Measurements from ENCODE around the gene SP110.
"Not testable (repeated sequence)": the region's sequence is repeated elsewhere in the genome, so short reads cannot be mapped to it uniquely, and the experiment has no call there.

Gene SP110

GRCh38 chr2:230124757-230125431 is 94.9 kb downstream of the SP110 start:
- no peak for DNase-seq (ENCODE audit: low spot score)

GRCh38 chr2:230124235-230124634 is 95.5 kb downstream of the SP110 start:
- DNase-seq (ENCODE audit: low spot score) = no peak

- DNase-seq (ENCODE audit: low spot score) = not testable (repeated sequence)
Observed at GRCh38 chr2:230120376-230120775, 99.4 kb downstream of the SP110 start.

- DNase-seq (ENCODE audit: low spot score) = not testable (repeated sequence)
Observed at GRCh38 chr2:230119827-230120226, 100.0 kb downstream of the SP110 start.

All from GM03348 (cell line).